Fibroblast of peridontal ligament (primary cell): ENCODE results near the gene RAPSN.

ENCODE experiments used
- DNase-seq: peaks from one replicate; pipeline ENCODE4 v3.0.0-alpha.2; 2010; ENCODE audit errors: extremely low read depth

Gene RAPSN

DNA sequence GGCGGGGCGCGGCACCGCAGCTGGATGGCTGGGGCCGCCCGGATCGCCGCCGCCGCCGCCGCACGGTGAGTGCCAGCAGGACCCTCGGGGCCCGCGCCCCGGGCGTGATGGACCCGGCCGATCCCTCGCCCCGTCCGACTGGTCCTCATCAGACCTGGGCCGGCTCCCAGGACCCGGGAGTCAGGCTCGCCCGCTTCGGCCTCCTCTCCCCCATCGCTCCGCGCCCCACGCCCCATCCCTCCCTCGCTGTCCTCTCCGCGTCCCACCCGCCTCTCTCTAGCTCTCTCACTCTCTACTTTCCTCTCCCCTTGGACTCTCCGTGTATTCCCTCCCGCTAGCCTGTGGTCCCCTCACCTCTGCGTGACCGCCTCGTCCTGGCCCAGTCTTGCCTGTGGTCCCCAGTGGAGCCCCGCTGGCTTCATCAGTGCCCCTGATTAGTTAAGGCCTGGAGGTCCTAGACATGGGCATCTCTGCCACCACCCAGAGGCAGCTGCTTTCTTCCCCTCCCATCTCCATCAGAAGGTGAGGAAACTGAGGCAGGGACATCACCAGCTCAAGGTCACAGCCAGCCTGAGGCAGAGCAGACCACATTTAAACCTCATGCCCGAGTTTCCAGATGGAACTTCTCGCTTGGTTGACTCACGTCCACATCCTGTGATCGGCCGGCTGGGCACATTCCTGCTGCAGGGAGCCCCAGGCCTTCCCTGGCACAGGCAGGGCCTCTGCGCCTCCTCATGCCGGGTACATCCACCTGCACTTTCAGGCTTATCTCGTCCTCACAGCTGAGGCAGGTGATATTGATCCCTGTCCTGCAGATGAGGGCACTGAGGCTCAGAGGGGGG, 40.1 kb downstream of the RAPSN start:
- peak; percentile 71 for DNase-seq

GRCh38 chr11:47407746-47408590, 41.0 kb downstream of the RAPSN start, which contains the start of gene SLC39A13:
TSS of gene SLC39A13 (plus strand) at chr11:47408590. CDS start at chr11:47410095, 1,505 bp downstream.
- peak; percentile 92 for DNase-seq

GRCh38 chr11:47406896-47407745, 41.8 kb downstream of the RAPSN start:
- peak; percentile 24 for DNase-seq

- DNase-seq = no peak
Measured at GRCh38 chr11:47403571-47403970, 45.4 kb downstream of the RAPSN start.

DNA sequence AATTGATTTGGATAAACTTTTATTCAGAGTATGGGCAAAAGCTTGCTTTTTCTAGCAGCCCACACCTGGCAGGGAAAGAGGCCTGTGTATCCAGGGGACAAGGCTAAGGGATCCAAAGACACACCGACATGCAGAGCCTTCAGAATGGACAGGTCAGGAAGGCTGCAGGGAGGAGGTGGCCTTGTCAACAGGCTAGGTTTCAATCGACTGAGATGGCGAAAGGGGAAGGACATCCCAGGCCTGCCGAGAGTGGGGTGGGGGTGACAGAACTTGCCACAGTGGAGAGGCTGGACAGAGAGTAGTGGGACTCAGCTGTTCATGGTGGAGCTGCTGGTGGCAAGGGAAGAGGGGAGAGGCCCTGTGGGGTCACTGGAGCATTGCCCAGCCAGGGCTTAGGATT, 45.8 kb downstream of the RAPSN start:
- no peak for DNase-seq

DNA sequence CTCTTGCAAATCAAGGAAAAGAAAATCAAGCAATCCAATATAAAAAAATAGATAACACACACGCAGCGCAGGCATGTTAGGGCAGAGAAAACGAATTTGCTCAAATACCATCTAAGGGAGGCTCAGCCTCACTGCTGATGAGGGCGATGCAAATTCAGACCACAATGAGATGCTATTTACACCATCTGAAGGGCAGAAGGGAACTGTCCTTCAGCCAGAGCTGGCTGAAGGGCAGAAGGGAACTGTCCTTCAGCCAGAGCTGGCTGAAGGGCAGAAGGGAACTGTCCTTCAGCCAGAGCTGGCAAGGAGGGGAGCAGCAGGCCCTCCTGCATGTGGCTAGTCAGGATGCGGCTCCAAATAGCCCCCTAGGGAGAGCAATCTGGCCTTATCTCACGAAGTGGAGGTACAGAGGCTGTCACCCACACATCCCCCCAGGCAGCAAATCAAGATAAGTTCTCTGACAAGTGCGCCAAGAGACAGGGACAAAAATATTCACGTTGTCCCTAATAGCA, 48.1 kb downstream of the RAPSN start:
- peak; percentile 31 for DNase-seq

- no peak for DNase-seq
Measured at GRCh38 chr11:47399860-47400767, 48.8 kb downstream of the RAPSN start.

GRCh38 chr11:47398551-47398950, 50.4 kb downstream of the RAPSN start:
- DNase-seq = no peak

GRCh38 chr11:47398011-47398410, 50.9 kb downstream of the RAPSN start:
- no peak for DNase-seq

DNA sequence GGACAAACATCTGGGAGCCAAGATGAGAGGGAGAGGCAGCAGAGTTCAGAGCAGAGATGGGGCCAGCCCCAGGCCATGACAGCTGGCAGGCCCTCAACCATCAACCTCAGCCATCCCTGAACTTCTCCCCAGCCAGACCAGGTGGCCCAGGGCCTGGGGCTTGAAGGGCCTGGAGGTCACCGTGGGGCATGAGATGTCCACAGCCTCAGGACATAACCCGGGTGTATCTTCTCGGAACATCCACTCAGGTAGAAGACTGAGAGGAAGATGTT, 53.0 kb downstream of the RAPSN start:
- DNase-seq = no peak

- no peak for DNase-seq
Measured at GRCh38 chr11:47395223-47396048, 53.5 kb downstream of the RAPSN start.

DNA sequence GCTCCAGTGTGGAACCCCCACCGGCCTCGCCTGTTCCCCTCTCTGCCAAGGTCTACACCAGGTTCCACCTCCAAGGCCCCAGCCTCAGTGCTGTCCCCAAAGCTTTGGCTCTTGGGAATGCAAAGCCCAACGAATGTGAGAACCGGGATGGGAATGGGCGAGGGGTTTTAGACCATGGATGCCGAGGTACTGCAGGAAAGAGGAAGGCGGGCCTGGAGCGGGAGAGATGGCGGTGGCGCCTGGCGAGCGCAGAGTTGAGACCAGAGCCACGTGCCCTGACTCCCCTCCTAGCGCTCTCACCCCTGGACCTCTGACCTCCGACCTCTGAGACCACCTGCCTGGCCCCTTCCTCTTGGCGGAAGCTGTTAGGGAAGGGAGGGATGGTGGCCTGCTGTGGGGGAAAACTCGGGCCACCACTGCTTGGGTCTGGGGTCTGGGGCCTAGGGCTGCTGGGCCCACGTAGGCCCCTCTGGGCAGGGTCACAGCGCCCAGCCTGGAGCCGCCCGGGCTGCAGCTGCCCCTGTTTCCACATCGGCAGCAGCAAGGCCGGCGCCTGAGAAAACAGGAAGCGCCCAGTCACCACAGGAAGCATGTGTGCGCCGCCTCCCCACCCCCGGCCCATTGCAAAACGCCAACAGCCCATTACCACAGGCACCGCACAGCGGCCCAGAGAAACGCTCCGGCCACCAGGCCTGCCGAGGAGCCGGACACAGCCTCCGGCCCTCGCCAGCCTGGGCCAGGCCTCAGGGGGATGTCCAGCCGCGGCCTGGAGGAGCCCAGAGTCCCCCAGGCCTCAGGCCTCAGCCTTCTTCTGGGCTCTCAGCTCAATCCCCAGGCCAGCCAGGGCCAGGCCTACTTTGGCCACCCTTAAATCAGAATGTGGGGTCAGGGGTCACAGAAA, 54.4 kb downstream of the RAPSN start:
- DNase-seq = no peak

- no peak for DNase-seq
Measured at GRCh38 chr11:47394050-47394321, 55.0 kb downstream of the RAPSN start.

DNA sequence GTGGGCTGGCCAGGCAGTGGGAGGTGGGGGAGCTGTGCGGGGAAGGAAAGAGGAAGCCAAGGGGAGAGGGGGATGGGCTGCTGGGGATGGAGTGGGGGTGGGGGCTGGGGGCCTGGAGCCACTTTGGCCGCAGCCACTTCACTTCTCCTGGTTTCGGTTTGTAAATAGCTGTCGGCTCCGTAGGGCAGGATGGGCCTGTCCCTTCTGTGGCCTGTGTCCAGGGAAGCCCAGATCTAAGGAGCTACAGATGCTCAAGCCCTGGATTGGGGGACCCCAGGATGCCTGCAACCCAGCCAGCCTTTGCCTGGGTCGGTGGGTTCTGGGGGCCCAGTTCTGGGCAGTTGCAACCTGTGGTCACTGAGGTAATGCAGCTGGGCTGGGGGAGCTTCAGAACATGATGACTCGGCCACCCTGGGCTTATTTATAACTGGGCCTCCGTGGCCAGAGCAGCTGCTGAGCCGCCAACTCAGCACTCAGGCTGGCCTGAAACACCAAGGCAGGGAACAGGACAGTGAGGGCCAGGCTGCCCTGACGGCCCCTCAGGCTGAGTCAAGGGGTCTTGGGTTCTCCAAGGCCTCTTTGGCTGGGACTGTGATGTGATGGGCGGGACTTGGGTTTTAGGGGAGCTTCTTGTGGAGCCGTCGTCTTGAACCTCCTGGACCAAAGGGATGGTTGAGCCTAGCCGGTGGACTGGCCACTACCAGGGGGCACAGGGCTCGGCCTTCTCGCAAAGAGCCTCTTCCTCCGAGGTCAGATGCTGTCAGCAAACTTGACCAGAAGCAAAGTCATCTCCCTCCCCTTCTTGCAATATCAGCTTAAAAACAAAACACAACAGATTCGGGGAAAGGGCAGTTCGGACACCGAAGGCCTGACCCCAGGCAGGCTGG, 55.5 kb downstream of the RAPSN start:
- peak; percentile 57 for DNase-seq

DNA sequence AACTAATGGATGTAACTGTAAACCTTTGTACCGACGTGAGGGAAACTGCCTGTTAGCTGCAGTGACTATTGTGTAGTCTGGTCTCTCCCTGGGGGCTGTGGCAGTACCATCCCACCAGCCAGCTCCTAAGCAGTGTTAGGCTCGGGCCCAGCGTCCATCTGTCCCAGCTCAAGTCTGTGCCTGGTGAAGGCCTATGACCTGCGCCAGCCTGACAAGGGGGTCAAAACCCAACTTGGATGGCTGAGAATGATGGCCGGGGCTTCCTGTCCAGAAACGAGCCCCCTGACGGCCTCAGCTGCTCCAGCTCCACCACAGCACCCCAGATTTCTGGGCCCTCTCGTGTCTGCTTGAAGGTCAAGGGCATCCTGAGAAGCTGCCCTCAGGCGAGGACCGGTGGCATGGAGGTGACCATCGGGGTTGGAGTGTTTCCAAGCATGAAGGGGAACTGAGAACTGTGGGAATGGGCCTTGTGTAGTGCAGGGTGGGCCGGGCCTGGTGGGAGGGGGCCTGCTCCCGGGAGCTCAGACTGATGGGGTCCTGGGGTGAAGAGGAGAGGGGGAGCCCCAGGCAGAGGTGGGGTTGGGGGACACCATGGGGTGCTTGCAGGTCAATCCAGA, 56.3 kb downstream of the RAPSN start:
- DNase-seq = no peak

DNA sequence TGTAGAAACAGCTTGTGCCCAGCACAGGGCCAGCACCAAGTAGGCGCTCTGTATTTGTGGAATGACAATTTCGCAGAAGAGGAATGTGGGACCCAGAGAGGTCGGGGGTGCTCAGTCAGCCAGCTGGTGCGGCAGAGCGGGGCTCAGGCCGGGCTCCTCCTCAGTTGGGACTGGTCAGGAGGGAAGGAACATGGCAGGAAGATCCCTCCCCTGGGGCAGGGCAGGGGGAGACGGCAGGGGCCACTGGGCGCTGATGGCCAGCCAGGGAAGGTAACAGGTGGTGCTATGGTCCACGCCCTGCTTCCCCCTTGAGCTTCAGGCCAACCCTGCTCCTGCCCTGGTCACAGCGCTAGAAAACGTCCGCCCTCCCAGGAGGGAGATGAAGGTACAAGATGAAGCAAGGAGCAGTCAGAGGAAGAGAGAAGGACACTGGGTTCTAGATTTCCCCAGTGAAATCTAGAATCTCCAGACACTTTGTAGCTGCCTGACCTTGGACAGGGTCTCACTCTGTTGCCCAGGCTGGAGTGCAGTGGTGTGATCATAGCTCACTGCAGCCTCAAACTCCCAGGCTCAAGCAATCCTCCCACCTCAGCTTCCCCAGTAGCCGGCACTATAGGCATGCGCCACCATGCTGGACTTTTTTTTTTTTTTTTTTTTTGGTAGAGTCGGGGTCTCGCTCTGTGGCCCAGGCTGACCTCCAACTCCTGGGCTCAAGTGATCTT, 57.1 kb downstream of the RAPSN start:
- no peak for DNase-seq

GRCh38 chr11:47391077-47391583, 57.8 kb downstream of the RAPSN start:
- DNase-seq = no peak
